Amniotic epithelial cell (primary cell): ENCODE data around the gene ZFP69.
"Not testable (repeated sequence)": the region's sequence is repeated elsewhere in the genome, so short reads cannot be mapped to it uniquely, and the experiment has no call there.

ENCODE experiments used
- DNase-seq: peaks from one replicate; pipeline ENCODE4 v3.0.0-alpha.2; 2010; ENCODE audit warnings: low read depth

The ZFP69 gene

DNA sequence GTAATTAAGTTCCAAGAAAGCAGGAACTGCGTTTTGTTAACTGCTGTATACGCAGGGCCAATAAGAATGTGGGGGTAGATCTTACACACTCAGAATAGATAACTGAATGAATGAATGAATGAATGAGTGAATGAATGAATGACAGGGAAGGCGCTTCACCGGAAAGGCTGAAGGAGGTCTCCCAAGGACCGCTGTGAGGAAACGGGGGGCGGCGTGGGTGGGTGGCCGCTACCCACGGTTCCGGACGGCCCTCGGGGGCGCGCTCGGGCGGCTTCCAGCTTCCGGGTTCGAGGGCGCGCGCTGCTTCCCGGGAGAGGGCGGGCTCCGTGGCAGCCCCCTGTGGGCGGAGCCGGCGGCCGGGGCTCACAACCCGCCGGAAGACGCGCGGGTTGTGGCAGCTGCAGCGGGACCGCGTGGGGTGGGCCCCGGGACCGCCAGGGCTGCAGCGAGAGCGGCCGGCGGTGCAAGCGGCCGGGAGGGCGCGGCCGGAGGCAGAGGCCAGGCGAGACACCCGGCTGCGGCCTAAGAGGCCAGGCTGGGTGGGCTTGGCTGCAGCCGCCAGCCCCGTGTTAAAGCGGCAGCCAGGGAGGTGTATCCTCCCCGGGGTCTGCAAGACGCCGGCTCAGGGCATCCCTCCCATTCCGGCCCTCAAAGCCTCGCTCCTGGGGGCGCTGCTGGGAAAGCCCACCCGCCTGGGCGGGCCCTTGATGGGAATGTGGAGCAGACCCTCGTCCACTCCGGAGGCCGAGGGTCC is at the start of gene ZFP69:
Gene ZFP69 (plus strand): TSS at position 367 of the 754 bp plus-strand sequence. CDS start 2,072 bp downstream, outside the sequence.
- peak; percentile 61 for DNase-seq

- DNase-seq = no peak
These were observed 45.7 kb upstream of the ZFP69 start for GRCh38 chr1:40431385-40431784.

GRCh38 chr1:40432644-40433390 is 44.3 kb upstream of the ZFP69 start:
- DNase-seq = no peak

GRCh38 chr1:40435471-40435870 is 41.6 kb upstream of the ZFP69 start:
- DNase-seq = peak; percentile 13

GRCh38 chr1:40435876-40436275 is 41.2 kb upstream of the ZFP69 start:
- no peak for DNase-seq

- peak; percentile 37 for DNase-seq
These were observed 38.6 kb upstream of the ZFP69 start for GRCh38 chr1:40438391-40439015.

DNA sequence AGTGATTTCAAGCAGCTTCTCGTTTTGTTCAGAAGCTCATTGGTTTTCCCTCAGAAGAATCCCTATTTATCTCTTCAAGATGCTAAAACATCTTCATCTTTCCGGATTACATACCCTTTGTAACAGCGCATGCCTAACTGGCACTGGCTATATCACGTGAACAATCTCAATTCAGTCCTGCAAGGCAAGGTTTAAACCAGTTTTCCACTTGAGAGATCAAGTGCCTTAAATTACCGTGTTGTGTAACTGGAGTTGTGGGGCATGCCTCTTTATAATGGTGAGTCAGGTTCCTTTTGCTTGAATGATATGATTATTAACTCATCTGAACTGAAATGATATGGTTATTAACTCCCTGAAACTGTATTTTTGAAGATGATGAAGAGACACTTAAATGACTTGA is 37.8 kb upstream of the ZFP69 start:
- no peak for DNase-seq

GRCh38 chr1:40449684-40450494 is 27.2 kb upstream of the ZFP69 start, which contains the start of gene ZFP69B:
ZFP69B (plus strand) TSS chr1:40450476; CDS start chr1:40450962, 486 bp downstream.
- DNase-seq = peak; percentile 81

DNA sequence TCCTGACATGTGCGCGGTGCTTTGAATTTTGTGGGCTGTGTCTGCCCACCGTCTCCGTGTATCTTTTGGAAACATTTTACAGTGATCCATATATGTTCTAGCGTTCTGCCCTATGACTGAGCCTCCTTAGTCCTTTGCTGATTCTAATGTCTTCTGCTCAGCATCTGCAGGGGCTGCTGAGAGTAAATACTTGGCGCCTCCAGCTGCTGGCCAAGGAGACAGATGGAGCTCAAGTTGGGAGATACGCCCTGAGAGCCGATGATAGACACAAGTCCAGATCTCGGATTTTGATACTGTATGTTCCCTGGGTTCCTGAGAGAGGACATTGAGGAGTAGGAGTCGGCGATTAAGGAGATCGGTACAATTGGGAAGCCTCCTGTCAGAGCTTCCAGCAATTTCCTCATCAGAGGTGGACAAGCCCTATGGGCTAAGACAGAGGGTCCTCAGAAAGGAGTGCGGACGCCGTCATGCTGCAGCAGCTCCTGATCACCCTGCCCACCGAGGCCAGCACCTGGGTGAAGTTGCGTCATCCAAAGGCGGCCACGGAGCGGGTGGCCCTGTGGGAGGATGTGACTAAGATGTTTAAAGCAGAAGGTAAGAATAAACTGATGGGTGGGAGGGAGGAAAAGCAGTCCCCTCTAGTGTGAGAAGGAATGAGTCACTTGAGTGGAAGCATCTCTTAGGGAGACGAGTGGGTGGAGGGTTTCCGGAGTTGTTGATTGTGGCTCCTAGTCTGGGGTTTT is 26.4 kb upstream of the ZFP69 start:
- DNase-seq = peak; percentile 65

DNA sequence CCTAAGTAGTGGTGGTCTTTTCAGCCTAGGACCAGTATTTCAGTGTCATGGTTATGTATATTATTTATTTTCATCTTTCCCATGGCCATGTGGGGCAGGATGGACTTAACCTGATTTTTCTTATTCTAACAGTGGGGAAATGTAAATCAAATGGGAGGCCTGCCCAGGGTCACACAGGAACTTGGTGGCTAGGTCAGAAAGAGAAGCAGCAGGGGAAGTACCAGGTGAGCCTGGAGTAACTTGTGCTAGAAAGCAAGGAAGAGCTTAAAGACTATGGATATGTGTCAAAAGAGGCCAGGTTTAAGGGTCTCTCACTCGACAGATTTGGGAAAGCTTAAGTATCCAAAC is 25.9 kb upstream of the ZFP69 start:
- DNase-seq = no peak

GRCh38 chr1:40454873-40455272 is 22.2 kb upstream of the ZFP69 start:
- no peak for DNase-seq

DNA sequence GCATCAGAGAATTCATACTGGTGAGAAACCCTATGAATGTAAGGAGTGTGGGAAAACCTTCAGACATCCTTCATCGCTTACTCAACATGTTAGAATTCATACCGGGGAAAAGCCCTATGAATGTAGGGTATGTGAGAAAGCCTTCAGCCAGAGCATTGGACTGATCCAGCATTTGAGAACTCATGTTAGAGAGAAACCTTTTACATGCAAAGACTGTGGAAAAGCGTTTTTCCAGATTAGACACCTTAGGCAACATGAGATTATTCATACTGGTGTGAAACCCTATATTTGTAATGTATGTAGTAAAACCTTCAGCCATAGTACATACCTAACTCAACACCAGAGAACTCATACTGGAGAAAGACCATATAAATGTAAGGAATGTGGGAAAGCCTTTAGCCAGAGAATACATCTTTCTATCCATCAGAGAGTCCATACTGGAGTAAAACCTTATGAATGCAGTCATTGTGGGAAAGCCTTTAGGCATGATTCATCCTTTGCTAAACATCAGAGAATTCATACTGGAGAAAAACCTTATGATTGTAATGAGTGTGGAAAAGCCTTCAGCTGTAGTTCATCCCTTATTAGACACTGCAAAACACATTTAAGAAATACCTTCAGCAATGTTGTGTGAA is 14.0 kb upstream of the ZFP69 start:
- DNase-seq = peak; percentile 21

DNA sequence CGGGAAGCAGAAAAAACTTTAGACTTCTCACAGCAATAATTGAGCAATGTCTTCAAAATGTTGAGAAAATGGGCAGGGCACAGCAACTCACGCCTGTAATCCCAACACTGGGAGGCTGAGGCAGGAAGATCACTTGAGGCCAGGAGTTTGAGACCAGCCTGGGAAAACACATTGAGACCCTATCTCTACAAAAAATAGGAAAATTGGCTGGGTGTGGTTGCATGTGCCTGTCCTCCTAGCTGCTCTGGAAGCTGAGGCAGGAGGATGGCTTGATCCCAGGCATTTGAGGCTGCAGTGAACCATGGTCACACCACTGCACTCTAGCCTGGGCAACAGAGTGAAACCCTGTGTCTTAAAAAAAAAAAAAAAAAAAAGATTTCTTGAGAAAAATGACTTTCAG is 7.8 kb upstream of the ZFP69 start:
- DNase-seq = no peak

DNA sequence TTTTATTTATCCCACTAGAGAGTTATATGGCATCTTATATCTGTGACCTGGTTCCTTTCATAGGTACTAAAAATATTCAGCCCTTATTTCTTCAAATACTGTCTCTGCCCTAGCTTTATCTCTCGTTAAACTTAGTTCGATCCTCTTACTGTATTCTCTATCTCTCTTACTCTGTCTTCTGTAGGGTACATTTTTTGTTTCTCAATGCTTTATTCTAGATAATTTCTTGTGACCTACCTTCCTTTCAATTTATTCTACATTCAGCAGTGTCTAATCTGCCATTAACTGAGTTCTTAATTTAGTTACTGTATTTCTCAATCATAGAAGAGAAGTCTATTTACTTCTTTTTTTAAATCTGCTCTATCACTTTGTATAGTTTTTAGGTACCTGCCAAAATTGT is 1.8 kb upstream of the ZFP69 start:
- DNase-seq = no peak

DNA sequence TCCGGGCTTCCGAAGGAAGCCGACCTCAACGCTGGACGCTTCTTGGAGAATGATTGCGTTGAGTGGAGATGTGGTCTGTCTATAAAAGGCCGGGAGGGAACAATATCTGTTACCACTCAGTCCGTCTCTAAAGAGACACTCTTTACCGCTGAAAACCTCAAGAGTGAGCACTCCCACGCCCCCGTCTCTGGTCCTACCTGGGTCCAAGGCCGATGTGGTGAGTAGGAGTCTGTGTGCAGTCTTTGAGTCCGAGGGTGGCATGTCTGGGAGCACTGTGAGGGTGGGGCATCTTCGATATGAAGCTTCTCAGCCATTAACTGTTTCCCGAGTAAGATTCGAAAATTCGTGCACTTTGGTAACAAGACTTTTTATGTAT is 576 bp downstream of the ZFP69 start:
- DNase-seq = peak; percentile 49

- DNase-seq = no peak
These were observed 1.2 kb downstream of the ZFP69 start for GRCh38 chr1:40478276-40478675.

- no peak for DNase-seq
These were observed 2.1 kb downstream of the ZFP69 start for GRCh38 chr1:40479156-40479555.

- peak; percentile 16 for DNase-seq
These were observed 18.3 kb downstream of the ZFP69 start for GRCh38 chr1:40495315-40495903.

GRCh38 chr1:40502651-40503050 is 25.6 kb downstream of the ZFP69 start:
- DNase-seq = not testable (repeated sequence)

DNA sequence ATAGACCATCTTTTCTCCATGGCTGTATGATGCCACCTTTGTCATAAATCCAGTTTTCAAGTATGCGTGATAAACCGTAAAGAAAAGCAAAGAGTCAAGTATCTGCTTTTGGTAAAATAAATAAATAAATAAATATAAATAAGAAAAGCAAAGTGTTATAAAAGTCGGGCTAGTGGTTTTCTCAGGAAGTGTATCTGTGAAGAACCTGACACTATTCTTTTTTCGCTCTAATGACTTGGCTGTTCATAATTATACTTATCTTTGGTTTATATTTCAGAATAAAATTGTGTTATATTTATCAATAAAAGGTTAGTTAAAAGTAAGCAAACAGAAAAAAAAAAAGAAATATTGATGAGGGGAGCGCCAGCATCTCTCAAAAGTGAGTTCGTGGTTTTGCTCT is 30.9 kb downstream of the ZFP69 start:
- no peak for DNase-seq
